CD8-positive, alpha-beta memory T cell (primary cell): ENCODE results near the gene CDKN1B. TPM values are rescaled to one million over a fixed set of nuclear protein-coding genes. Genes with fewer than 3 reads are reported as not detected.

Experiments used
- CTCF ChIA-PET: fragments of 350-600 bp; sonication (Branson Sonifier 250); formaldehyde crosslinking; loops from one replicate; lab custom pipeline; 2021; ENCODE audit warnings: antibody characterized with exemption; lab: Charles Lee
- POLR2A ChIA-PET: fragments of 350-600 bp; sonication (Branson Sonifier 250); formaldehyde crosslinking; loops from one replicate; lab custom pipeline; 2021; ENCODE audit warnings: antibody characterized with exemption; lab: Charles Lee
- DNase-seq, 5 donors: peaks; one replicate each; pipeline versions ENCODE4 v3.0.0 to v3.0.0-alpha.2; 2020 to 2022; ENCODE audit warnings: mixed read lengths in 1 of 5
- H3K27ac ChIP-seq: one replicate; pipeline ENCODE4 v1.7.0; 2013; ENCODE audit warnings: low read depth, mild to moderate bottlenecking, low read length, moderate library complexity
- H3K27me3 ChIP-seq: 2 replicates; pipeline ENCODE4 v1.7.0; 2013; ENCODE audit warnings: low read length, mild to moderate bottlenecking; ENCODE audit not compliant: insufficient read depth, poor library complexity, severe bottlenecking
- H3K36me3 ChIP-seq: 2 replicates; pipeline ENCODE4 v1.7.0; 2013; ENCODE audit warnings: mild to moderate bottlenecking, low read length, moderate library complexity; ENCODE audit not compliant: insufficient read depth
- H3K4me1 ChIP-seq: 2 replicates; pipeline ENCODE4 v1.7.0; 2013; ENCODE audit warnings: mild to moderate bottlenecking, low read length, moderate library complexity; ENCODE audit not compliant: insufficient read depth
- H3K4me3 ChIP-seq: 2 replicates; pipeline ENCODE4 v1.7.0; 2013; ENCODE audit warnings: mild to moderate bottlenecking, low read length
- H3K9me3 ChIP-seq: 2 replicates; pipeline ENCODE4 v1.7.0; 2013; ENCODE audit warnings: mild to moderate bottlenecking, low read length
- H3K27ac Mint-ChIP-seq, 8 donors: one replicate each; pipeline ENCODE4 v1.8.0; 2020 to 2021; ENCODE audit warnings: mixed read lengths in 8 of 8, mild to moderate bottlenecking in 6 of 8, inconsistent platforms in 3 of 8, moderate library complexity in 3 of 8
- H3K27me3 Mint-ChIP-seq, 2 donors: one replicate each; pipeline ENCODE4 v1.8.0; 2020 to 2021; ENCODE audit warnings: mixed read lengths in 2 of 2, mild to moderate bottlenecking in 1 of 2, moderate library complexity in 1 of 2
- H3K36me3 Mint-ChIP-seq, 3 donors: one replicate each; pipeline ENCODE4 v1.8.0; 2020 to 2021; ENCODE audit warnings: mixed read lengths in 3 of 3, inconsistent platforms in 1 of 3, mild to moderate bottlenecking in 1 of 3
- H3K4me1 Mint-ChIP-seq, 3 donors: one replicate each; pipeline ENCODE4 v1.8.0; 2020 to 2021; ENCODE audit warnings: mixed read lengths in 3 of 3, inconsistent platforms in 1 of 3, mild to moderate bottlenecking in 1 of 3
- H3K4me3 Mint-ChIP-seq, 7 donors: one replicate each; pipeline ENCODE4 v1.8.0; 2020 to 2021; ENCODE audit warnings: mixed read lengths in 7 of 7, mild to moderate bottlenecking in 6 of 7, moderate library complexity in 4 of 7, inconsistent platforms in 2 of 7
- H3K9me3 Mint-ChIP-seq, 5 donors: one replicate each; pipeline ENCODE4 v1.8.0; 2020 to 2022; ENCODE audit warnings: mixed read lengths in 5 of 5, mild to moderate bottlenecking in 3 of 5, moderate library complexity in 2 of 5, inconsistent platforms in 1 of 5
- polyA plus RNA-seq: library from polyadenylated mRNA; unstranded; fragments of 300-500 nt; fragmentation: Illumina TruSeq; gene quantifications from one replicate; pipeline ENCODE4 v1.2.3, GENCODE V29; 2021
- total RNA-seq, 2 experiments: library from RNA; stranded (reverse); gene quantifications; one replicate each; pipeline ENCODE4 v1.2.3, GENCODE V29; 2021

CDKN1B gene
- total and polyA plus RNA-seq, 3 experiments from 2014 or later: 10.0 to 48.7 (median 47.1) TPM

GRCh38 chr12:12704593-12705230 lies 12.5 kb upstream of the CDKN1B start:
- Histone ChIP-seq H3K27ac (no peak overlapping the region), H3K4me1 (peaks cover 33% of the 10 kb centered on the region), H3K27me3 (no peaks in the 10 kb centered on the region), H3K9me3 (no peaks in the 10 kb centered on the region), H3K4me3 (no peak overlapping the region), H3K36me3 (no peaks in the 10 kb centered on the region)
- no peaks in the 10 kb centered on the region for H3K27me3 Mint-ChIP-seq
- H3K9me3 Mint-ChIP-seq: no peaks in the 10 kb centered on the region
- DNase-seq: peak in 1 of 5 donors; percentile 37
- POLR2A ChIA-PET: interaction anchor here (0.6 to 1.2 kb wide), 3 partner anchors 8 to 59 kb away, joined by 5 to 10 read pairs (median 9); no protein-coding TSS in a partner anchor
- CTCF ChIA-PET: interaction anchor here (1.0 to 1.5 kb wide), 6 partner anchors 11 to 328 kb away, joined by 3 to 6 read pairs (median 3); no protein-coding TSS in a partner anchor
- peak overlapping the region in 7 of 8 donors; percentile 1 to 86 (median 32) for H3K27ac Mint-ChIP-seq
- H3K36me3 Mint-ChIP-seq: no peaks in the 10 kb centered on the region
- peaks cover 12 to 19% (median 15%) of the 10 kb centered on the region in 3 donors for H3K4me1 Mint-ChIP-seq
- peak overlapping the region in 3 of 7 donors; percentile 4 to 43 (median 26) for H3K4me3 Mint-ChIP-seq

- CTCF ChIA-PET: interaction anchor here (1.0 to 1.5 kb wide), 4 partner anchors 10 to 329 kb away, joined by 3 read pairs; no protein-coding TSS in a partner anchor
- no peaks in the 10 kb centered on the region for H3K36me3 ChIP-seq
- Mint-ChIP-seq H3K27ac (no peak overlapping the region), H3K9me3 (no peaks in the 10 kb centered on the region), H3K27me3 (no peaks in the 10 kb centered on the region), H3K4me1 (peaks cover 14 to 22% (median 20%) of the 10 kb centered on the region in 3 donors), H3K4me3 (no peak overlapping the region), H3K36me3 (no peaks in the 10 kb centered on the region)
- H3K4me3 ChIP-seq: peak overlapping the region; percentile 25
- POLR2A ChIA-PET: interaction anchor here (0.5 to 1.2 kb wide), 5 partner anchors 8 to 231 kb away, joined by 3 to 10 read pairs (median 3); no protein-coding TSS in a partner anchor
- H3K4me1 ChIP-seq: peaks cover 33% of the 10 kb centered on the region
- H3K9me3 ChIP-seq: no peaks in the 10 kb centered on the region
- DNase-seq: peak; percentile 45 to 89 (median 78)
- H3K27ac ChIP-seq: no peak overlapping the region
- no peaks in the 10 kb centered on the region for H3K27me3 ChIP-seq
These were observed 11.2 kb upstream of the CDKN1B start for GRCh38 chr12:12705838-12706520.

GRCh38 chr12:12713932-12714275 lies 3.3 kb upstream of the CDKN1B start:
- Mint-ChIP-seq H3K27ac (peak overlapping the region; percentile 96 to 99 (median 96)), H3K27me3 (peaks cover 0 to 2% of the 10 kb centered on the region in 2 donors), H3K36me3 (peaks cover 9 to 47% (median 14%) of the 10 kb centered on the region in 3 donors), H3K4me3 (peak overlapping the region; percentile 90 to 96 (median 93)), H3K9me3 (peaks cover 0 to 3% (median 0%) of the 10 kb centered on the region in 5 donors), H3K4me1 (peaks cover 46 to 52% (median 52%) of the 10 kb centered on the region in 3 donors)
- POLR2A ChIA-PET: interaction anchor here (0.7 to 6.8 kb wide), 12 partner anchors 8 to 364 kb away, joined by 3 to 197 read pairs (median 4); partner anchors contain the start of genes BORCS5, DUSP16, GPR19 and MANSC1
- CTCF ChIA-PET: interaction anchor here (1.0 to 5.7 kb wide), 13 partner anchors 10 to 361 kb away, joined by 3 to 56 read pairs (median 6); partner anchors contain the start of genes BORCS5 and GPR19
- no peak for DNase-seq
- Histone ChIP-seq H3K4me3 (peak overlapping the region; percentile 96), H3K9me3 (no peaks in the 10 kb centered on the region), H3K4me1 (peaks cover 20% of the 10 kb centered on the region), H3K27ac (peak overlapping the region; percentile 98), H3K36me3 (peaks cover 12% of the 10 kb centered on the region), H3K27me3 (no peaks in the 10 kb centered on the region)

- no peaks in the 10 kb centered on the region for H3K27me3 ChIP-seq
- peaks cover 20% of the 10 kb centered on the region for H3K4me1 ChIP-seq
- peaks cover 0 to 3% (median 0%) of the 10 kb centered on the region in 5 donors for H3K9me3 Mint-ChIP-seq
- CTCF ChIA-PET: interaction anchor here (1.0 to 5.7 kb wide), 14 partner anchors 10 to 362 kb away, joined by 3 to 56 read pairs (median 5); partner anchors contain the start of genes BORCS5 and GPR19
- POLR2A ChIA-PET: interaction anchor here (0.7 to 6.8 kb wide), 13 partner anchors 8 to 365 kb away, joined by 3 to 197 read pairs (median 4); partner anchors contain the start of genes BORCS5, DUSP16, GPR19 and MANSC1
- peak; percentile 35 to 81 (median 71) for DNase-seq
- peaks cover 0 to 2% of the 10 kb centered on the region in 2 donors for H3K27me3 Mint-ChIP-seq
- peak overlapping the region; percentile 96 for H3K4me3 ChIP-seq
- H3K4me1 Mint-ChIP-seq: peaks cover 48 to 55% (median 52%) of the 10 kb centered on the region in 3 donors
- H3K4me3 Mint-ChIP-seq: peak overlapping the region; percentile 90 to 96 (median 93)
- H3K27ac ChIP-seq: peak overlapping the region; percentile 98
- H3K36me3 ChIP-seq: peaks cover 17% of the 10 kb centered on the region
- H3K27ac Mint-ChIP-seq: peak overlapping the region; percentile 96 to 99 (median 96)
- no peaks in the 10 kb centered on the region for H3K9me3 ChIP-seq
- H3K36me3 Mint-ChIP-seq: peaks cover 15 to 53% (median 20%) of the 10 kb centered on the region in 3 donors
These were observed 2.7 kb upstream of the CDKN1B start for GRCh38 chr12:12714276-12715021.

GRCh38 chr12:12715128-12715458 lies 2.1 kb upstream of the CDKN1B start:
- Mint-ChIP-seq H3K4me3 (peak overlapping the region; percentile 90 to 96 (median 93)), H3K27me3 (peaks cover 0 to 2% of the 10 kb centered on the region in 2 donors), H3K4me1 (peaks cover 52 to 60% (median 52%) of the 10 kb centered on the region in 3 donors), H3K9me3 (peaks cover 0 to 3% (median 0%) of the 10 kb centered on the region in 5 donors), H3K27ac (peak overlapping the region; percentile 96 to 99 (median 96)), H3K36me3 (peaks cover 17 to 59% (median 23%) of the 10 kb centered on the region in 3 donors)
- peak overlapping the region; percentile 96 for H3K4me3 ChIP-seq
- no peaks in the 10 kb centered on the region for H3K27me3 ChIP-seq
- peaks cover 20% of the 10 kb centered on the region for H3K4me1 ChIP-seq
- H3K9me3 ChIP-seq: no peaks in the 10 kb centered on the region
- peak overlapping the region; percentile 98 for H3K27ac ChIP-seq
- CTCF ChIA-PET: interaction anchor here (1.6 to 5.7 kb wide), 6 partner anchors 9 to 382 kb away, joined by 3 to 56 read pairs (median 13); partner anchors contain the start of gene BORCS5
- H3K36me3 ChIP-seq: peaks cover 23% of the 10 kb centered on the region
- POLR2A ChIA-PET: interaction anchor here (0.6 to 6.8 kb wide), 13 partner anchors 9 to 448 kb away, joined by 3 to 197 read pairs (median 4); partner anchors contain the start of genes BORCS5 and GPR19
- no peak for DNase-seq

- H3K36me3 Mint-ChIP-seq: peaks cover 19 to 64% (median 25%) of the 10 kb centered on the region in 3 donors
- H3K4me1 Mint-ChIP-seq: peaks cover 52 to 65% (median 57%) of the 10 kb centered on the region in 3 donors
- peaks cover 0 to 3% (median 0%) of the 10 kb centered on the region in 5 donors for H3K9me3 Mint-ChIP-seq
These were observed 1.6 kb upstream of the CDKN1B start for GRCh38 chr12:12715459-12716150.

More at GRCh38 chr12:12715459-12716150, 1.6 kb upstream of the CDKN1B start:
- Histone ChIP-seq H3K36me3 (peaks cover 28% of the 10 kb centered on the region), H3K4me1 (peaks cover 24% of the 10 kb centered on the region), H3K27ac (peak overlapping the region; percentile 98), H3K9me3 (no peaks in the 10 kb centered on the region), H3K27me3 (no peaks in the 10 kb centered on the region), H3K4me3 (peak overlapping the region; percentile 96)
- Mint-ChIP-seq H3K27me3 (peaks cover 0 to 2% of the 10 kb centered on the region in 2 donors), H3K27ac (peak overlapping the region; percentile 96 to 99 (median 96)), H3K4me3 (peak overlapping the region; percentile 90 to 96 (median 93))
- DNase-seq: peak in 3 of 5 donors; percentile 24 to 59 (median 36)
- ChIA-PET CTCF (interaction anchor here (0.8 to 5.7 kb wide), 11 partner anchors 8 to 383 kb away, joined by 3 to 56 read pairs (median 4); partner anchors contain the start of genes BORCS5, CREBL2 and DDX47), POLR2A (interaction anchor here (0.6 to 6.8 kb wide), 17 partner anchors 10 to 448 kb away, joined by 3 to 197 read pairs (median 4); partner anchors contain the start of genes BORCS5, CREBL2, GPR19 and MANSC1)
